Ovary (tissue), 9 donors: ENCODE measurements around the gene ACTRT3. TPM values are rescaled to one million over a fixed set of nuclear protein-coding genes. Genes with fewer than 3 reads are reported as not detected.

Source experiments
- DNase-seq, 5 donors: peaks; one replicate each; pipeline ENCODE4 v3.0.0-alpha.2; 2019 to 2020
- H3K27ac ChIP-seq, 2 donors: fragments of 200-600 bp; one replicate each; pipeline versions ENCODE4 v1.5.1 to v1.8.0; 2019 to 2022
- H3K27me3 ChIP-seq: fragments of 200-600 bp; one replicate; pipeline ENCODE4 v1.8.0; 2022
- H3K36me3 ChIP-seq: fragments of 200-600 bp; sonication (generic); one replicate; pipeline ENCODE4 v1.5.1; 2019
- H3K4me1 ChIP-seq: one replicate; pipeline ENCODE4 v1.8.1; 2013; ENCODE audit warnings: mild to moderate bottlenecking, moderate library complexity; ENCODE audit not compliant: insufficient read depth
- H3K4me3 ChIP-seq: fragments of 200-600 bp; sonication (generic); one replicate; pipeline ENCODE4 v1.5.1; 2017
- H3K9me3 ChIP-seq, 2 donors: fragments of 200-600 bp in 1 of 2; sonication (generic) in 1 of 2; one replicate each; pipeline versions ENCODE4 v1.5.1 to v1.8.1; 2013 to 2019; ENCODE audit warnings: mild to moderate bottlenecking in 1 of 2, moderate library complexity in 1 of 2
- EP300 ChIP-seq: sonication (generic); formaldehyde crosslinking; IDR thresholded peaks from one replicate; pipeline ENCODE4 v1.6.1; 2017; ENCODE audit warnings: antibody characterized with exemption
- POLR2A ChIP-seq: fragments of 450-650 bp; IDR thresholded peaks from one replicate; pipeline ENCODE4 v1.6.1; 2017; ENCODE audit warnings: antibody characterized with exemption, mild to moderate bottlenecking, moderate library complexity
- WGBS, 3 donors: extraction: QIAGEN DNeasy Blood & Tissue Kit in 1 of 3; methylation state at CpG; one replicate each; pipeline versions ENCODE4 v1.1.5 to v1.1.7; 2013 to 2017; 5-methylcytosine and 5-hydroxymethylcytosine counted together
- intact Hi-C, 4 donors: fragments of 100-400 bp; cut with DNase I; formaldehyde crosslinking; loops; one replicate each; pipeline versions ENCODE4 v1.11.0 to v1.15.1; 2022 to 2023
- polyA plus RNA-seq, 2 donors: library from polyadenylated mRNA; stranded (reverse); fragments of 200-250 nt in 1 of 2; fragments of 350-450 nt in 1 of 2; fragmentation: Illumina TruSeq in 1 of 2; extraction: RNeasy Lipid Tissue Mini Kit (QIAGEN cat#74804) in 1 of 2; gene quantifications; one replicate each; pipeline ENCODE4 v1.2.3, GENCODE V29; 2013 to 2014
- total RNA-seq, 7 donors: library from RNA; depleted of rRNA in 2 of 7; stranded (reverse); fragments of >200 nt in 2 of 7; fragmentation: NEBNext Ultra II Directional in 3 of 7; extraction: Animal tissue kit (Norgen Biotek cat#: 25700) in 3 of 7; gene quantifications; one replicate each; pipeline versions ENCODE4 v1.1.0 to v1.2.4, GENCODE V29; 2016 to 2023
- TF ChIP-seq, protein P1 (sequence below), 3 donors: fragments of 450-650 bp in 2 of 3; fragments of 200-600 bp in 1 of 3; IDR thresholded peaks; one replicate each; pipeline versions ENCODE4 v1.5.1 to v1.8.0; 2016 to 2022; ENCODE audit warnings: antibody characterized with exemption in 3 of 3, mild to moderate bottlenecking in 1 of 3
- donor health status: DM: no; HTN: no; CAD: no; lungs with moderate emphysema.
- donor health status: DM: no; HTN: no; CAD: no.
- donor health status: Bipolar disorder and iron deficiency.
- donor health status: DM: yes; HTN: yes; CAD: no.
- donor health status: DM: no; HTN: no; CAD: no.
- donor health status: DM: yes; HTN: yes; CAD: no.

Gene ACTRT3
- total and polyA plus RNA-seq, 9 donors: 0.34 to 3.8 (median 2.5) TPM

DNA sequence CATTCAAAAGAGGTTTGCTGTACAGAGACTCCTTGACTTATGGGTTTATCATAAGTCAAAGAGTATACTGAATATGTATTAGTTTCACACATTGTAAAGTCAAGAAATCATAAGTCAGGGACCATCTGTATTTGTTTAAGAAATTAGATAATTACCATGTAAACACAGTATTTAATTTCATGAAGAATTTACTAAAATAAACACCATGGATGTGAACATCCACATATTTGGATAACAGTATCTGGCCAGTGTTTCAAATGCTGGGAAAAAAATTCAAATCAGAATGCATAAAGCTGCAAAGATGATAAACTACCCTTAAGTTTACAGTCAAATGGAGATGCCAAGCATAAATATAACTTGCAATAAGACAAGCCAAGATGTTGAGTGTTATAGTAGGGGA lies 20.9 kb upstream of the ACTRT3 start:
- intact Hi-C loops: no loop called here
- H3K27me3 ChIP-seq: no peaks in the 10 kb centered on the region
- H3K4me1 ChIP-seq: no peaks in the 10 kb centered on the region
- DNase-seq: no peak
- TF ChIP-seq POLR2A (no peak), EP300 (no peak)
- TF ChIP-seq, protein P1, sequence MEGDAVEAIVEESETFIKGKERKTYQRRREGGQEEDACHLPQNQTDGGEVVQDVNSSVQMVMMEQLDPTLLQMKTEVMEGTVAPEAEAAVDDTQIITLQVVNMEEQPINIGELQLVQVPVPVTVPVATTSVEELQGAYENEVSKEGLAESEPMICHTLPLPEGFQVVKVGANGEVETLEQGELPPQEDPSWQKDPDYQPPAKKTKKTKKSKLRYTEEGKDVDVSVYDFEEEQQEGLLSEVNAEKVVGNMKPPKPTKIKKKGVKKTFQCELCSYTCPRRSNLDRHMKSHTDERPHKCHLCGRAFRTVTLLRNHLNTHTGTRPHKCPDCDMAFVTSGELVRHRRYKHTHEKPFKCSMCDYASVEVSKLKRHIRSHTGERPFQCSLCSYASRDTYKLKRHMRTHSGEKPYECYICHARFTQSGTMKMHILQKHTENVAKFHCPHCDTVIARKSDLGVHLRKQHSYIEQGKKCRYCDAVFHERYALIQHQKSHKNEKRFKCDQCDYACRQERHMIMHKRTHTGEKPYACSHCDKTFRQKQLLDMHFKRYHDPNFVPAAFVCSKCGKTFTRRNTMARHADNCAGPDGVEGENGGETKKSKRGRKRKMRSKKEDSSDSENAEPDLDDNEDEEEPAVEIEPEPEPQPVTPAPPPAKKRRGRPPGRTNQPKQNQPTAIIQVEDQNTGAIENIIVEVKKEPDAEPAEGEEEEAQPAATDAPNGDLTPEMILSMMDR (IDR thresholded peaks at IDR 0.05): no peak
- no peak overlapping the region for H3K27ac ChIP-seq
- H3K4me3 ChIP-seq: no peak overlapping the region
- no peaks in the 10 kb centered on the region for H3K36me3 ChIP-seq
- no peaks in the 10 kb centered on the region for H3K9me3 ChIP-seq

DNA sequence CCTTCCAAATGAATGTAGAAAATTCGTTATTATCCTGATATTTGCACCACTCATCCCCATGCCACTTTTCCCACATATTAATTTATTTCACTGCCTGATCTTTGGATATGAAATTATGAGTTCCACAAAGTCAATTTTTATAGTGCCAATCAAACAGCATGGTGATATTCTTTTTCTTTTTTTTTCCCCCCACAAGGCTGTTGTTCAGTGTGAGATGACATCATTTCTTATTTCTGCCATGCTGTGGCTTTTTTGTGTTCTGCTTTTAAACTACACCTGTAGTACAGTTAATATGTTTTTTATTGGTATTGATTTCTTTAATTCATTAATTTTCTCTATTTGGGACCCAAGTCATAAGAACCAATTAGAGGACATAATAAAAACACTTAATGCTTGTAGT lies 18.4 kb upstream of the ACTRT3 start:
- H3K27me3 ChIP-seq: no peaks in the 10 kb centered on the region
- intact Hi-C loops: no loop called here
- H3K4me3 ChIP-seq: no peak overlapping the region
- WGBS, 3 donors: 70 to 86% (median 71%) methylated on average over 1 of the region's 1 CpG
- no peak for TF ChIP-seq EP300
- TF ChIP-seq, protein P1 (IDR thresholded peaks at IDR 0.05): no peak
- no peak for TF ChIP-seq POLR2A
- H3K4me1 ChIP-seq: no peaks in the 10 kb centered on the region
- no peaks in the 10 kb centered on the region for H3K9me3 ChIP-seq
- no peak overlapping the region for H3K27ac ChIP-seq
- no peak for DNase-seq
- H3K36me3 ChIP-seq: no peaks in the 10 kb centered on the region

DNA sequence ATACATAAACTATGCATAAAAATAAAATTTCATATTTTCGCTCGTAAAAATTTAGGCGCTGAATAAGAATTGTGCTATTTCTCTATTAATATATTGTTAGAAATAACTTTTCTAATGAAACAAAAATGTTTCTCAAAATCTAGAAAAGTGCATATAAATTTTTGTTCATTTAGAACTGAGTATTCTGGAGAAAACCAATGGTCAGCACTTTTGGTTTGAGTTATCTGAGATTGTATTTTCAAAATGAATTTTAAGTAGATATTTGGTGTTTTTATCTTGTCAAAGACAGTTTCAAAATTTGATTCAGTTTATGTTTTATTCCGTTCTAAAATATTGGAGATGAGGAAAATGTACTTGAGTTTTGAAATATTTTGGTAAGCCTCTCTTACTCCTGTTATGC lies 17.8 kb upstream of the ACTRT3 start:
- Histone ChIP-seq H3K9me3 (no peaks in the 10 kb centered on the region), H3K36me3 (no peaks in the 10 kb centered on the region), H3K4me1 (no peaks in the 10 kb centered on the region), H3K27ac (no peak overlapping the region), H3K27me3 (no peaks in the 10 kb centered on the region), H3K4me3 (no peak overlapping the region)
- WGBS, 3 donors: 94 to 98% (median 94%) methylated on average over 4 of the region's 4 CpGs
- intact Hi-C loops: no loop called here
- no peak for DNase-seq
- TF ChIP-seq POLR2A (no peak), EP300 (no peak)
- TF ChIP-seq, protein P1 (IDR thresholded peaks at IDR 0.05): no peak

DNA sequence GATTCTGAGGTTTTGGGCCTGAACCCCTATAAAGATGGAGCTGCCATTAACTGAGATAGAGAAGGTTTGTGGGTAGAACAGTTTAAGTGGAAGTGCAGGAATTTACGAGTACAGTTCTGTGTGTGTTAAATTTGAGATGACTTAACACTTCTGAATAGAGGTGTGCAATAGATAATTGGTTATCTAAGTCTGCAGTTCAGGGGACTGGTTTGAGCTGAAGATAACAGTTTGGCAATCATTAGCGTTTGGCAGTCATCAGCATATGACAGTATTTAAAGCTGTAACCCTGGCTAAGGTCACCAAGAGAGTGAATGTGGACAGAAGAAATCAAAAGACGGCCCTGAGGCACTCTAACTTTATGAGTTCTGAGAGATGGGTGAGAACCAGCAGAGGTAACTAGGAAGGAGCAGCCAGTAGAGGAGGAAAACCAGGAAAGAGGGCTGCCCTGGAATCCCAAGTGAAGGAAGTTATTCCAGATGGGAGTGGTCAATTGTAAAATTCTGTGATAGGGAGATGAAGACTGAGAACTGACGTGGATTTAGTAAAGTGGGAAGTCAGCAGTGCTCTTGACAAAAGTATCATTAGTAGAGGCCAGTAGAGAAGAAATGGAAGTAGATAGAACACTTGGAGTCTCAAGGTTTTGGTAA lies 12.0 kb upstream of the ACTRT3 start:
- no peak for DNase-seq
- TF ChIP-seq POLR2A (no peak), EP300 (no peak)
- TF ChIP-seq, protein P1 (IDR thresholded peaks at IDR 0.05): no peak
- Histone ChIP-seq H3K4me3 (no peak overlapping the region), H3K27me3 (no peaks in the 10 kb centered on the region), H3K27ac (no peak overlapping the region), H3K4me1 (no peaks in the 10 kb centered on the region), H3K36me3 (no peaks in the 10 kb centered on the region), H3K9me3 (no peaks in the 10 kb centered on the region)
- 87 to 90% (median 90%) methylated on average over 4 of the region's 4 CpGs for WGBS, 3 donors
- intact Hi-C loops: no loop called here
